Cardiac fibroblast (primary cell): ENCODE measurements around the gene USP31.

Source experiments
- DNase-seq, 2 donors: peaks; one replicate each; pipeline versions ENCODE4 v3.0.0 to v3.0.0-alpha.2; 2010; ENCODE audit warnings: low read depth in 2 of 2
- H3K4me3 ChIP-seq, 2 donors: replicated peaks in 1 of 2; 1 replicate in 1 of 2; 2 replicates in 1 of 2; pipeline ENCODE4 v1.5.1; 2011; ENCODE audit warnings: low read depth in 2 of 2, low read length in 2 of 2, mild to moderate bottlenecking in 2 of 2, moderate library complexity in 1 of 2
- CTCF ChIP-seq: IDR thresholded peaks from one replicate; pipeline ENCODE4 v1.5.1; 2011; ENCODE audit warnings: low read depth, mild to moderate bottlenecking, low read length, inconsistent platforms

Gene USP31

GRCh38 chr16:23131436-23131835, 17.8 kb downstream of the USP31 start:
- no peak overlapping the region for H3K4me3 ChIP-seq
- TF ChIP-seq CTCF, result no peak

DNA sequence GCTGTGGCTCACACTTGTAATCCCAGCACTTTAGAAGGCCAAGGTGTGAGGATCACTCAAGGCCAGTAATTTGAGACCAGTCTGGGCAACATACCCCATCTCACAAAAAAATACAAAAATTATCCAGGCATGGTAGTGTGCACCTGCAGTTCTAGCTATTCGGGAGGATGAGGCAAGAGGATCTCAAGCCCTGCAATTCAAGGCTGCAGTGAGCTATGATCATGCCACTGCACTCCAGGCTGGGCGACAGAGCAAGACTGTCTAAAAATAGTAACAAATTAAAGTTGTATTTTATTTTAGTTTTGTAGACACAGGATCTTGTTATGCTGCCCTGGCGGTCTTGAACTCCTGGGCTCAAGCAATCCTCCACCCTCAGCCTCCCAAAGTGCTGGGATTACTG, 18.2 kb downstream of the USP31 start:
- no peak overlapping the region for H3K4me3 ChIP-seq
- DNase-seq, result no peak
- no peak for TF ChIP-seq CTCF

More at GRCh38 chr16:23131436-23131835, 17.8 kb downstream of the USP31 start:
- no peak for DNase-seq

GRCh38 chr16:23129686-23130085, 19.6 kb downstream of the USP31 start:
- no peak overlapping the region for H3K4me3 ChIP-seq
- TF ChIP-seq CTCF, result no peak
- no peak for DNase-seq

DNA sequence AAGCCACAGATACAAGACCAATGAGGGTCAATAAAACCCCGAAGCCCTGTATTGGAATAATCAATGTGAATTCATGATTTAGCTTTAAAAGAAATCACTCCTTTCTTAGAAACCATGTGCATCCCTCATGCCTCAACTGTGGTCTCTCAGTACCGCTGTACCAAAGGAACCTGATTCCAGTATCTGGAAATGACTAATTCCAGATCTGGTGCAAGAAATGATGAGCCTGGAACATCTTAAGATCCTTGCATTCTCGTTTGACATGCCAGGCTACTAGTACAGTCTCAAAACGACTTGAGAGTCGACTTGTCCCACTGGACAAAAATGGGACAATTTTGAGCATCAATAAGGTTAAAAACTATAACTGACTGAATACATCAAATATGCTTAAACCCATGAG, 21.2 kb downstream of the USP31 start:
- no peak for TF ChIP-seq CTCF
- H3K4me3 ChIP-seq, result no peak overlapping the region
- DNase-seq, result no peak

- peak in 1 of 2 donors; percentile 20 for DNase-seq
- no peak overlapping the region for H3K4me3 ChIP-seq
- no peak for TF ChIP-seq CTCF
These were observed 24.0 kb downstream of the USP31 start for GRCh38 chr16:23125277-23125676.

GRCh38 chr16:23124315-23124714, 24.9 kb downstream of the USP31 start:
- peak; percentile 73 to 92 for DNase-seq
- H3K4me3 ChIP-seq, result no peak overlapping the region
- TF ChIP-seq CTCF, result no peak

GRCh38 chr16:23122144-23122543, 27.1 kb downstream of the USP31 start:
- TF ChIP-seq CTCF, result no peak
- no peak for DNase-seq
- H3K4me3 ChIP-seq, result no peak overlapping the region
